Stimulated activated CD8-positive, alpha-beta memory T cell treated with anti-CD3 and anti-CD28 coated beads, Interleukin-7, amount 100 ng/mL, for 1 hour (primary cell): ENCODE results near the gene MAB21L4.

ENCODE experiments used
- DNase-seq, 2 donors: peaks; one replicate each; pipeline ENCODE4 v3.0.0-alpha.2; 2020; ENCODE audit warnings: low read depth in 2 of 2

The MAB21L4 gene

DNA sequence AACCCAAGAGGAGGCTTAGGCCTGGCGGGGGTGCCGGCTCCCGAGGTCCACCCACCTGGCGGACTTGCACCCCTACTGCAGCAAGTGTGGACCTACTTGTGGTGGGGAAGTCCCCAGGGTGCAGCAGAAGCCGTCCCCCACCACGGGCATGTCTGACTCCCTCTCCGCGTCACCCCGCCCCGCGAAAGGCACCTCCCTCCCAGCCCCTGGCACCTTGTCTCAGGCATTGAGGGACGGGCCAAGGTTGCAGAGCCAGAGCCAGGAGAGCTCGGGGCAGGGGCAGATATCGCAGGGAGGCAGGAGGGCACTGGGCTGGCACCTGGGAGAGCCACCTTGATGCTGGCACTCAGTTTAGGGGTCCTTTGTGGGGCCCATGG is 29.2 kb upstream of the MAB21L4 start:
- no peak for DNase-seq

DNA sequence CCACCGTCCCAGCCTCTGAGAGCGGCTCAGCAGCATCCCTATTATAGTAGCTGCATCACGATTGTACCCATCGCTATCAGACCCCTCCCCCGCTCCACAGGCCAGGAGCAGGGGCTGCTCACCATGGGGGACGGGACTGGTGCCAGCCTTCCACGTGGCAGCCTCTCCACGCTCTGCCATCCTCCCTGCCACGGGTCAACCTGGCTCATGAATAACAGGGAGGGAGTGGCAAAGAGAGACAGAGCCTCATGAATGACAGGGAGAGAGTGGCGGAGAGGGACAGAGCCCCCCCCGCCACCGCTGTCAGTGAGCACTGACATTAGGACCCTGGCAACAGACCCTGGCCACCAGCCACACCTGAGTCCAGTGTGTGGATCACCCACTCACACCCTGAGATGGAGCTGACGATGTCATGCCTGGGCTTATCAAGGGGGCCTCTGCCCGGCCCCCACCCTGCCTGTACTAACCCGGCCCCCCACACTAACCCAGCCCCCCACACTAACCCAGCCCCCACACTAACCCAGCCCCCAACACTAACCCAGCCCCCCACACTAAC is 27.1 kb upstream of the MAB21L4 start:
- no peak for DNase-seq

- DNase-seq, result no peak
Observed at GRCh38 chr2:240922245-240922981, 26.5 kb upstream of the MAB21L4 start.

DNA sequence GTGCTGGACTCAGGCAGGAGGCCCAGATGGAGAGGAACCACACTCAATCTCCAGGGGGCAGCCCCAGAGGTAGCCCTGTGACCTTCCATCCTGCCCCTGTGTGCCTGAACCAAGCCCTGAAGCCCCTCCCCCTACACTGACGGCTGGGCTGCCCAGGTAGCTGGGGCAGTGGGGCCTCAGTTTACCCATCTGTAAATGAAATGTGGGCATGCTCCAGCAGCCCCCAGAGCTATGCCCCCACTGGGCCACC is 26.0 kb upstream of the MAB21L4 start:
- DNase-seq, result no peak

DNA sequence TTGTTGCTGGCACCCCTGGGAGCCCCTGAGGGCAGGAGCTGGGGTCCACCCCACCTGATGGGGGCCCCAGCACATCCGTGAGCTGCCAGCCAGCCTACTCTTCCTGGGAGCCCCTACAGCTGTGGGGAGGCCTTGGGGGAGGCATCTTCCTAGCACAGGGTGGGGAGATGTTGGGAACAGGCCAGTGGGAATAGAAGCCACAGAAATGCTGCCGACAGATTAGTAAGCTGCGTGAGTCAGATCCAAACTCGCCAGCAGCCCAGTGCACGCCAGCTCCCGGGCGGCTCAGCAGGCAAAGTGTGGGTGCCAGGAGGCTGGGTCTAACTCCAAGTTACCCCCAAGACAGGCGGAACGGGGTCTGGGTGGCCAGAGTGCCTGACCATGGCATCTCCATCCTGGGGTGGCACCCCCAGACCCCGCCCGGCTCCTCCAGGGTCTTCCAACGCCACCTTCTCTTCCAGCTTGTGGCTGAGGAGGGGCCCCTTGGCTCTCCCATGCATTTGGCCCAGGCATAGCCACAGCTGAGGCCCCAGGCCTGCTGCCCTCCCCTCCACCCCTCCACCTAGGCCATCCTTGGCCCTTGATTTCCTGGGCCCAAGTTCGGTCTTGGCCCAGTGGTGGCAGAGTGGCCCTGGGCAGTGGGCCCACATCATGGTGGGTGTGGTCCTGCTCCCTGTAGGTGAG is 25.5 kb upstream of the MAB21L4 start:
- no peak for DNase-seq

- DNase-seq, result no peak
Observed at GRCh38 chr2:240920783-240921231, 24.9 kb upstream of the MAB21L4 start.

- DNase-seq, result no peak
Observed at GRCh38 chr2:240919786-240920782, 24.1 kb upstream of the MAB21L4 start.

DNA sequence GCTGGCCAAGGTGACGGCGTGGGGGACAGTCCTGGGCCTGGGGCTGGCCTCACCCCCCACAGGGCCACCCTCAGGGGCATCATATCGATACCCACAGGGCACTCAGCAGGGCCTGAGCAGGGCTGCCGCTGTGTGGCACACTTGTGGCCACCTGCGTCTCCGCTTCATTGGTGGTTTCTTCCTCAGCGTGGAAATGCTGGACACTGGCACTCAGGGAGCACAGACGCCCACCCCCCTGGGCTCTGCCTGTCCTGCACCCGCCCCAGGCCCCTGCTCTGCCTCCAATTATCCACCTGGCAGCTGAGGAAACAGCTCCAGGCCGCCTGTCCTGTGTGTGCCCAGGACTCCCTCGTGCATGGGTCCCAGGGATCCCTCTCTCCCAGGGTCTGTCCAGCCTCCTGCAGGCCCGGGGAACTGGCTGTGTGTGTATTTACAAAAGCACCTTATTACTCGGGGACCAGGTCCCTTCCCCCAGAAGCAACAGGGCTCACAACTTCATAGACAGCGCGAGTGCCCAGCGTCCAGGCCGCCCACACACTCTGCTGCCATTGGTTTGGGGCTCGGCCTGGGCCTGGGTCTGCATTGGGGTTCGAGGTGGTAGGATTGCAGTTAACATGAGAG is 23.3 kb upstream of the MAB21L4 start:
- no peak for DNase-seq

GRCh38 chr2:240918258-240919091 is 22.5 kb upstream of the MAB21L4 start:
- DNase-seq, result no peak

GRCh38 chr2:240917684-240918257 is 21.8 kb upstream of the MAB21L4 start:
- no peak for DNase-seq

GRCh38 chr2:240917009-240917683 is 21.2 kb upstream of the MAB21L4 start:
- DNase-seq, result no peak

DNA sequence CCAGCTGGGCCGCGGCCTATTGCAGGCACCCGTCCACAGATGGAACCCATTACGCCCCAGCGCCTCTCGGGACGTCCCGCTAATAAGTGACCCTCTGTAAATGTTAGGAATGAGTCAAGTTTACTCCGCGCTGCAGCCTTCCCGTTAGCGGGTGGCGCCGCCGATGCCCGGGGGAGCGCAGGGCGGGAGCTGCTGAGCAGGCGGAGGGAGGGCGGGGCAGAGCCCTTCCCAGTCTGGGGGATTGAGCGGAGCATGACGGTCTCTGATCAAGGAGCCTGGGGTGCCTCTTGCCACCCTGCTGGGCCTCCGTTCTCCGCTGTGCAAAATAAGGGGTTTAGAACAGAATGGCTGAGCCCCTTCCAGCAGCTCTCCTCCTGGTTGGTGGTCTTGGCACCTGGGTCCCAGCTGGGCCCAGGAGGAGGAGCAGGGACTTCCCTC is 20.6 kb upstream of the MAB21L4 start:
- DNase-seq, result no peak

GRCh38 chr2:240915526-240916341 is 19.8 kb upstream of the MAB21L4 start:
- DNase-seq, result no peak

DNA sequence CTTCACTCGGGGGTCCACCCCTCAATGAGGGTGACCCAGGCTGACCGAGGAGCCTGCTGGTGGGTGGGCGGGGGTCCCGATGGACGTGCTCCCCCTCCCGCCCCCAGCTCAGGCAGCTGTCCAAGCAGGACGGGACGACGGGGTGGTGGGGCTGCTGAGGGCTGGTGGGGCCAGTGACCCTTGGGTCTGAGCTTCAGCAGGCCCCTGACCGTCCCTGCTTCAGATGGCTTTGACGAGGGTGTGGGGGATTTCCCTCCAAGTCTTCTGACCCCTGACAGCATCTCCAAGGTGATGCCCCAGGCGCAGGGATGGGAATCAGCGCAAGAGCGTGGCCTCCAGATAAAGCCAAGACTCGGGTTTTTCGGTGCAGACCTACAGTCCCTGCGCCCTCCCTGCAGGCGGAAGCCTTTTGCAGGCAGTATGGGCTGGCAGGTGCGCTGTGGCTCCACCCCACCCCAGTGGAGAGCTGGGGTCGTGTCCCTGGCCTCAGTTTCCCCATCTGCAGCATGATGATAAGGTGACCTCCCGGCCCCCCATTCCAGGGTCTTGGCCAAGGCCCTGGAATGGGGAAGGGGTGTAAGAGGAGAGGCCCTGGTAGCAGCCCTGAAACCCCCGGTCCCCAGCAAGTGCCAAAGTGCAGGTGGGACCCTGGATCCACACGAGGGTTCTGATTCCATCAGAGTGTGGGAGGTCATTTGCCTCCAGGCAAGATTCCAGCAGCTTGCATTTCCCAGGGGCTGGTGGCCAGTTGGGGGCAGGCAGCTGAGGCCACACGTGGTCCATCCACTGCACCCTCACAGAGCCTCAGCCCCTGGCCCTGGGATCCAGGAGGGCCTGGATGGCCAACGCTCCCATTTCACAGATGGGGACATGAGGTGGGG is 18.9 kb upstream of the MAB21L4 start:
- no peak for DNase-seq

DNA sequence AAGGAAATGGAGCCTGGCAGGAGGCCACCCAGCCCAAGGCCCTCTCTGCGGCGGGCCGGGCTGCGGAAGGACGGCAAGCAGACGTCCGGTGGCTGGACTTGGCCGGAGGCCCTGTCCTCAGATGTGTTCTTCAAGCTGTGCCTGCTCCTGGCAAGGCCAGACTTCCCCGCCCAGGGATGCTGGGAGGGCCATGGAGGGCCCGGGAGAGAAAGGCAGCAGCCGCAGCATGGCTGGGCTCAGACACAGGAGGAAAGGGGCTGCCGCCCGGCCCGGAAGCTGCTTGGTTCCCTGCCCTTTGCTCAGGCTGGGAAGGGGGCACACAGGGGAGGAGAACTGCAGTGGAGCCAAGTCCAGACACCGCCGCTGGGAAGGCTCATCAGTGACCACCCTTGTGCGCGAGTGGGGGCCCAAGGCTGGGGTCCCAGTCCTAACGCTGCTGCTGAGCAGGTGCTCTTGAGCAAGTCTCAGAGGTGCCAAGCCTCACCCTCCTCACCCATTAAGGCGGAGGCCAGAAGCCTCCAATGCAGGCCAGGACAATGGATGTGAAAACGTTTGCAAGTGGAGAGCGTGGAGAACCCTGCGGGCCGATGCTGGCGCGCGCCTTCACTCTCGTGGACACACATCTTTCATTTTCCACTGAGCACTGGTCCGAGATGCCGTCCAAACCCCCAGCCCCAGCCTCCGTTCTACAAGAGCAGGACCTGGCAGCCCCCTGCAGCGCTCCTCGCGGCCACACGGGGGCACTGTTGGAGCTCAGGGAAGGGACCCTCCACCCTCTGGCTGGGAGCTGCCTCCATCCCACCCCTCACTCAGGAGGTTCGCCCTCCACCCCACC is 18.1 kb upstream of the MAB21L4 start:
- peak; percentile 24 to 46 for DNase-seq

DNA sequence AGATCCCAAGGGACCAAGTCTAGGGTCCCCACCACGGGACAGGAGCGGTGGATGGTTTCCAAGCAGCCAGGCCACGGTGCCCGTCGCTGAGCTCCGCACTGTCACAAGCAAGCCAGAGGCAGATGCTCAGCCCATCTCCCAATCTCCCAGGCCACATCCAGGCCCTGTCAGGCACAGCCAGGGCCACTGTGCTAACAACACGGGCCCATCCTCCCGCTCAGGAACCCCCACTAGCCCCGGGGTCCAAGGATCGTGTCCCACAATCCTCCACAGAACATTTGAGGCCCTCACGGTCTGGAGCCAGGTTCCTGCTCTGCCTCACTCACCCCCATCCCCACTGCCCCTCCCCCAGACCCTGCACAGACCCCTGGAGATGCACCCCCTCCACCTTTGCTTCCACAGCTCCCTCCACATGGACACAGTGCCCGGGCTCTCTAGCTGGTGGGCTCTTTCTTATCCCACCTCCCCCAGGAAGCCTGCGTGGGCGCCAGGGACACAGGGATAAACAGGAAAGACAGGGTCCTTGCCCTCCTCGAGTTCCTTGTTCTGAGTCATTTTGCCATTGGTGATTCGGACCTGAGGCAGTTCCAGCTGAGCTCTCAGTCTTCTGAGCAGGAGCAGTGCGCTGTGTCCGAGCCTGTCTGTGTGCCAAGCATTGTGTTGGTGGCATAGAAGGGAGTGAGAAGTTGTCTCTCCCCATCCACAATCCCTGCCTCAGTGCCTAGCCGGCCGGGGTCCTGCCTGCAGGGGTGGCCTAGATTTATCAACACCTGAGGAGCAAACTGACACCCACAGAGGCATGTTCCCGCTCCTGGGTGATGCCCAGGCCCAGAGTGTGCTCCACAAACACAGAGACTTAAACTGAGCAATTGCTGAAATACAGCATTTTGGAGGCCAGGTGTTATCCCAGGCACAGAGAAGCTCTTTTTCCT is 17.2 kb upstream of the MAB21L4 start:
- DNase-seq, result no peak
